ENCODE results near the gene APLNR. TPM values are rescaled to one million over a fixed set of nuclear protein-coding genes. Genes with fewer than 3 reads are reported as not detected.

APLNR gene
- total RNA-seq, 1 experiment from 2014 or later = 0.39 TPM

DNA sequence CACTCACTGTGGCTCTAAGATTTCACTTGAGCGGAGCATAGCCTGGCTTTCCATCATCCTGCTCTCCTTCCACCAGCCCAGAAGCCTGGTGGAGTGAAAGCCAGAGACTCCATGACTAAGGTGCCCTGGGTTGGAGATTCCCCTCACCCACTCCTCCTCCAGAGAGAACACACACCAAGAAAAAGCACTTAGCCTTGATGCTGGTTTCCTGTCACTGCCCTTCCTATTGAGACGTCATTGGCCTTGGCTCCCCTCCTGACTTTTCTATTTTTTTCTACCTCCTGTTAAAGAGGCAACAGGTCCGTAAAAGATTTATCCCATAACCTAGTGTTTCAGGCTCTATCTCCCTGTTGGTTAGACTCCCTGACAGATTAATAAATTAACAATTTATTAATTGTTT lies 38.5 kb upstream of the APLNR start:
- no peak overlapping the region for H2AFZ ChIP-seq (ENCODE audit: low read length)
- H3K4ac ChIP-seq (ENCODE audit: low read depth, low read length) = no peak overlapping the region
- no peak overlapping the region for H3K27ac Mint-ChIP-seq
- TF ChIP-seq, protein P1, sequence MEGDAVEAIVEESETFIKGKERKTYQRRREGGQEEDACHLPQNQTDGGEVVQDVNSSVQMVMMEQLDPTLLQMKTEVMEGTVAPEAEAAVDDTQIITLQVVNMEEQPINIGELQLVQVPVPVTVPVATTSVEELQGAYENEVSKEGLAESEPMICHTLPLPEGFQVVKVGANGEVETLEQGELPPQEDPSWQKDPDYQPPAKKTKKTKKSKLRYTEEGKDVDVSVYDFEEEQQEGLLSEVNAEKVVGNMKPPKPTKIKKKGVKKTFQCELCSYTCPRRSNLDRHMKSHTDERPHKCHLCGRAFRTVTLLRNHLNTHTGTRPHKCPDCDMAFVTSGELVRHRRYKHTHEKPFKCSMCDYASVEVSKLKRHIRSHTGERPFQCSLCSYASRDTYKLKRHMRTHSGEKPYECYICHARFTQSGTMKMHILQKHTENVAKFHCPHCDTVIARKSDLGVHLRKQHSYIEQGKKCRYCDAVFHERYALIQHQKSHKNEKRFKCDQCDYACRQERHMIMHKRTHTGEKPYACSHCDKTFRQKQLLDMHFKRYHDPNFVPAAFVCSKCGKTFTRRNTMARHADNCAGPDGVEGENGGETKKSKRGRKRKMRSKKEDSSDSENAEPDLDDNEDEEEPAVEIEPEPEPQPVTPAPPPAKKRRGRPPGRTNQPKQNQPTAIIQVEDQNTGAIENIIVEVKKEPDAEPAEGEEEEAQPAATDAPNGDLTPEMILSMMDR (conservative IDR thresholded peaks at IDR 0.05) = no peak
- H2BK120ac ChIP-seq (ENCODE audit: low read depth, low read length, poor library complexity, severe bottlenecking) = no peak overlapping the region
- no peaks in the 10 kb centered on the region for H3K79me2 ChIP-seq (ENCODE audit: insufficient read depth, low read length)
- peaks cover 9% of the 10 kb centered on the region for H3K9me3 ChIP-seq (ENCODE audit: control insufficient read depth, low read depth, low read length)
- H3K79me1 ChIP-seq (ENCODE audit: insufficient read depth, low read depth, low read length, poor library complexity, severe bottlenecking) = no peaks in the 10 kb centered on the region
- H3K4me1 Mint-ChIP-seq = peaks cover 22 to 27% of the 10 kb centered on the region in 2 experiments
- no peaks in the 10 kb centered on the region; the same call in 1 of the 2 replicates for H3K4me1 ChIP-seq (ENCODE audit: insufficient read depth, low read length)
- no peak overlapping the region for H3K9ac ChIP-seq (ENCODE audit: extremely low read depth, insufficient read length, low read length)
- H3T11ph ChIP-seq (ENCODE audit: low read length) = no peak overlapping the region
- H3K14ac ChIP-seq (ENCODE audit: insufficient read depth, low read length) = no peak overlapping the region
- no peak overlapping the region for H2BK12ac ChIP-seq (ENCODE audit: insufficient read length, low read depth, low read length)
- H3K36me3 Mint-ChIP-seq (ENCODE audit: insufficient read depth in 1 of 3, low read depth in 3 of 3) = peaks cover 0 to 3% (median 0%) of the 10 kb centered on the region in 3 experiments; a peak in 3 of 7 replicates
- H3K4me2 ChIP-seq (ENCODE audit: insufficient read depth, insufficient read length, low read length) = no peak overlapping the region
- H2BK20ac ChIP-seq (ENCODE audit: low read depth, low read length, poor library complexity, severe bottlenecking) = no peak overlapping the region
- no CpG with 5 or more reads among the region's 3 CpGs for WGBS (ENCODE audit: extremely low coverage, insufficient read length, low lambda C conversion rate)
- no peaks in the 10 kb centered on the region for H3K27me3 ChIP-seq (ENCODE audit: insufficient read depth, low read length)
- H4K20me1 ChIP-seq (ENCODE audit: control insufficient read depth, insufficient read depth, insufficient read length) = no peaks in the 10 kb centered on the region
- DNase-seq = no peak
- no peak overlapping the region for H2BK5ac ChIP-seq (ENCODE audit: insufficient read length, low read length)
- no peak overlapping the region for H3K56ac ChIP-seq (ENCODE audit: insufficient read length, low read depth, low read length)
- no peak overlapping the region for H4K5ac ChIP-seq (ENCODE audit: insufficient read length, low read depth, low read length)
- no peak overlapping the region for H2AK5ac ChIP-seq (ENCODE audit: insufficient read length, low read length)
- H3K27ac ChIP-seq (ENCODE audit: insufficient read length, low read depth, low read length) = no peak overlapping the region
- H4K8ac ChIP-seq (replicated peaks; ENCODE audit: insufficient read length, low read depth, low read length) = no peak overlapping the region
- peaks cover 0 to 8% of the 10 kb centered on the region in 2 experiments; a peak in 4 of 5 replicates for H3K9me3 Mint-ChIP-seq
- H3K23me2 ChIP-seq (ENCODE audit: insufficient read length, low read depth, low read length, poor library complexity, severe bottlenecking) = no peaks in the 10 kb centered on the region
- no peak overlapping the region for H3K4me3 Mint-ChIP-seq
- no peak overlapping the region for H4K91ac ChIP-seq (ENCODE audit: insufficient read length, low read depth, low read length)
- no peak overlapping the region for H2BK15ac ChIP-seq (ENCODE audit: low read depth, low read length)
- H3K23ac ChIP-seq (ENCODE audit: insufficient read length, low read depth, low read length) = no peak overlapping the region
- H3K27me3 Mint-ChIP-seq (ENCODE audit: low read depth) = peaks cover 16% of the 10 kb centered on the region
- H3K18ac ChIP-seq (ENCODE audit: insufficient read length, low read depth, low read length) = no peak overlapping the region
